D721Med (cell line): Measurements from ENCODE around the gene MITF.

Source experiments
- DNase-seq: peaks from one replicate; pipeline ENCODE4 v3.0.0; 2011; ENCODE audit warnings: low spot score; ENCODE audit not compliant: insufficient read length
- FAIRE-seq: peaks from 2 replicates; lab custom pipeline; 2011; peaks lifted over from hg19 to GRCh38; lab: Jason Lieb, UNC
- TF ChIP-seq, protein P1 (sequence below): IDR thresholded peaks from 2 replicates; pipeline ENCODE4 v1.5.1; 2012; ENCODE audit warnings: mild to moderate bottlenecking, control low read depth; ENCODE audit not compliant: insufficient read depth; ENCODE audit errors: missing control alignments

MITF gene

DNA sequence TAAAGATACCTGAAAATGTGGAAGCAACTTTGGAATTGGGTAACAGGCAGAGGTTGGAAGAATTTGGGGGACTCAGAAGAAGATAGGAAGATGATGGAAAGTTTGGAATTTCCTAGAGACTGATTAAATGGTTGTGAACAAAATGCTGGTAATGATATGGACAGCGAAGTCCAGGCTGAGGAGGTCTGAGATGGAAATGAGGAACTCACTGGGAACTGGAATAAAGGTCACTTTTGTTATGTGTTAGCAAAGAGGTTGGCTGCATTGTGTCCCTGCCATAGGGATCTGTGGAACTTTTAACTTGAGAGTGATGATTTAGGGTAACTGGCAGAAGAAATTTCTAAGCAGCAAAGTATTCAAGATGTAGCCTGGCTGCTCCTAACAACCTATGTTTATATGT is 13.0 kb downstream of the MITF start:
- DNase-seq, result no peak
- FAIRE-seq, result no peak
- TF ChIP-seq, protein P1, sequence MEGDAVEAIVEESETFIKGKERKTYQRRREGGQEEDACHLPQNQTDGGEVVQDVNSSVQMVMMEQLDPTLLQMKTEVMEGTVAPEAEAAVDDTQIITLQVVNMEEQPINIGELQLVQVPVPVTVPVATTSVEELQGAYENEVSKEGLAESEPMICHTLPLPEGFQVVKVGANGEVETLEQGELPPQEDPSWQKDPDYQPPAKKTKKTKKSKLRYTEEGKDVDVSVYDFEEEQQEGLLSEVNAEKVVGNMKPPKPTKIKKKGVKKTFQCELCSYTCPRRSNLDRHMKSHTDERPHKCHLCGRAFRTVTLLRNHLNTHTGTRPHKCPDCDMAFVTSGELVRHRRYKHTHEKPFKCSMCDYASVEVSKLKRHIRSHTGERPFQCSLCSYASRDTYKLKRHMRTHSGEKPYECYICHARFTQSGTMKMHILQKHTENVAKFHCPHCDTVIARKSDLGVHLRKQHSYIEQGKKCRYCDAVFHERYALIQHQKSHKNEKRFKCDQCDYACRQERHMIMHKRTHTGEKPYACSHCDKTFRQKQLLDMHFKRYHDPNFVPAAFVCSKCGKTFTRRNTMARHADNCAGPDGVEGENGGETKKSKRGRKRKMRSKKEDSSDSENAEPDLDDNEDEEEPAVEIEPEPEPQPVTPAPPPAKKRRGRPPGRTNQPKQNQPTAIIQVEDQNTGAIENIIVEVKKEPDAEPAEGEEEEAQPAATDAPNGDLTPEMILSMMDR, result no peak

DNA sequence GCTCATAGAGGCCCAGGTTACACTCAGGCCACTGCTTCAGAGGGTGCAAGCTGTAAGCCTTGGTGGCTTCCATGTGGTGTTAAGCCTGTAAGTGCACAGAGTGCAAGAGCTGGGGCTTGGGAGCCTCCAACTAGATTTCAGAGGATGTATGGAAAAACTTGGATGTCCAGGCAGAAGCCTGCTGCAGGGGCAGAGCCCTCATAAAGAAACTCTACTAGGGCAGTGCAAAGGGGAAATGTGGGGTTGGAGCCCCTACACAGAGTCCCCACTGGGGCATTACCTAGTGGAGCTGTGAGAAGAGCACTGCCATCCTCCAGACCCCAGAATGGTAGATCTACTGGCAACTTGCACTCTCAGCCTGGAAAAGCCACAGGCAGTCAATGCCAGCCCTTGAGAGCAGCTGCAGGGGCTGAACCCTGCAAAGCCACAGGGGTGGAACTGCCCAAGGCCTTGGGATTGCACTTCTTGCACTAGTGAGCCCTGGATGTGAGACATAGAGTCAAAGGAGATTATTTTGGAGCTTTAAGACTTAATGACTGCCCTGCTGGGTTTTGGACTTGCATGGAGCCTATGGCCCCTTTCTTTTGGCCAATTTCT is 14.0 kb downstream of the MITF start:
- FAIRE-seq (no peak), DNase-seq (no peak)
- TF ChIP-seq, protein P1, result no peak

DNA sequence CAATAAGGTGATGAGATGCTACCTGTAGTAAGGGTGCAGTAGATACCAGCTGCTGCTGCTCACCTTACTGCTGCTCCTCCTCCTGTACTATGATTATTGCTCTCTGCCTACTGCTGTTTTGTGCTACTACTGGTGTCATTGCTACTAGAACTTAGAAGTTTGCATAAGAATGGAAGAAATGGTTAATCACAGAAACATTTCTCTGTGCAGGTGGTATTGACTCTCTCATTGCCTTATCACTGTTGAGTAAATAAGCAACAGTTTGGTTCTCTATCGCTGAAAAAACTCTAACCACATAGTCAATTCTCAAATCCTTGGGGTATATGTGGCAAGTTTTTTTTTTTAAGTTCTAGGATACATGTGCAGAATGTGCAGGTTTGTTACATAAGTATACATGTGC is 16.5 kb downstream of the MITF start:
- FAIRE-seq (no peak), DNase-seq (no peak)
- TF ChIP-seq, protein P1, result no peak

DNA sequence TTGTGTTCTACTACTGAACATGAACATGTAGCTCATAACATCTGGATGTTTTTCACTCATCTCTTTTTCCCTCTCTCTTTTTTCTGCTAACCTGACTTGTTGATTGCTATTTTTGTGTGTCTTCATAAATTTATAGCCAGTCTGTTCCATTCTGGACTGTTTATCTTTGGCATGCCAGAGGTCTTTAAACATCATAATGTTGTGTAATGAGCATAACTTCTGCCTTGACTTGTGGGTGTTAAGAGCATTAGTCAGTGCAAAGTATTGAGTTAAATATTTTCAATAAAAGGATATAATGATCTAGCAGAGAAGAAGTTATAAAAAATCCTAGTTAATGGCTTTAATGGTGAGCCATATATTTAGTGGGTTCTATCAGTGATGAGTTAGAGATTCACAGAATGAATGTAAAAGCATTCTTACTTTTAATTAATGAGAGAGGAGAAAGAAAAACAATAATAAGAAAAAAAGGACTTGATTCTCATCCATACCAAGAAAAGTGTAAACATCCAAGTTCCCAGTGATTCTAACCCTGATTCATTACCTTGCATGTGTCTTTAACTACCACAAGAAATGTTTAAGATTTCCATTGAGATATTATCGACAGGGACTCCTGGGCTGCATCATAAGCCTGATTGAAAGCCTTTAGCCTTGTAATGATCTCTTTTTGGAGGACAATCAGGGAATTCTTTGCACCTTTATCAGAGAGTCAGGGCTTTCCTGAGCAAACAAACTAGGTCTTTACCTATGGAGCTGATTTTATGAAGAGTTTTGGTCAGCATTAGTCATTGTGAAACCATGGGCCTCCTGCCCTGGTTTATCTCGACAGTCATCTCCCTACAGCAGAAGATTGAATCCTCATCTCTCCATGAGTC is 22.9 kb downstream of the MITF start:
- DNase-seq, result no peak
- TF ChIP-seq, protein P1, result no peak
- FAIRE-seq, result no peak

DNA sequence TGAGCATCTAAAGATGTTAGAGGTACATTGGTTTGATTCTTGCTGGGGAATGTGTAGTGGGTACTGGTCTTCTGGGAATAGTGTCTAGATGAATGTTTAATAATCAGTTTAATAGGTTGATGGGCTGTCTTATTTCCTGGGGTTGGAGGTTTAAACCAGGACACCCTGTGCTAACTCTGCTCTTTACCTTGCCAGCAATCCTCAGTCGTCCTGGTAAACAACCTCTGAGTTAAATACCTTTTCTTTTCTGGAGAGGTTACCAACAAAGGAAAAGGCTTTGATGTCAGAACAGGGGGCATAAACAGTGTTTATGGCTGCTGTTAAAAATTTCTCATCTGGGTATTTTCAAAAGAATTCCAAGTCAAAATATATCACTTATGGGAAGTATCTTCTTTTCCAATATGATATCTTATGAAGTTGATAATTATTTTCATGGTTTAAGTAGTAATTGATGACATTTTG is 23.5 kb downstream of the MITF start:
- DNase-seq (no peak), FAIRE-seq (no peak)
- TF ChIP-seq, protein P1, result no peak

DNA sequence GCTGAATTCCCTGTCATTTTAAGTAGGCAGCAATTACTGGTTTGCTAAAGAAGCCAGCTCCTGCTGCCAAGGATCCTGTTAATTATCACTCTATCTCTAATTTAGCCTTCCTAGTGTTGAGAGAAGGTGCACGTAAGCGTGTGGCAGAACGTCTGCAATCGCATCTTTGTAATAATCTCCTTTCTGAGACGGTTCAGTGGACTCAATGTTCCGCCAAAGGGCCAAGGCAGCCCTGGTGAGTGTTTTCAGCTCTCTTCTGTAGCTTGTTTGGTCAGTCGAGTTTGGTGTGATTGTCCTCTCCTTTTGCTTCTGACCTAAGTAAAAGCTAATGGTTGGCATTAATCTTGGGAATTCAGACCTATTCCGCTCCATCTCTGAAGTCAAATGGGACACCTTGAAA is 24.2 kb downstream of the MITF start:
- TF ChIP-seq, protein P1, result no peak
- FAIRE-seq (no peak), DNase-seq (no peak)
